ENCODE measurements around the gene EXOC4. TPM values are rescaled to one million over a fixed set of nuclear protein-coding genes. Genes with fewer than 3 reads are reported as not detected.
A peak's percentile ranks its signal among the peaks of the same experiment; 100 is the strongest.
"Not testable (repeated sequence)": the region's sequence is repeated elsewhere in the genome, so short reads cannot be mapped to it uniquely, and the experiment has no call there.

The EXOC4 gene
- polyA plus RNA-seq, 3 donors: 76.4 to 81.9 (median 78.9) TPM

- DNase-seq (ENCODE audit: low read depth in 3 of 3, low spot score in 2 of 3): no peak
Measured at GRCh38 chr7:133275008-133275407, 22.1 kb downstream of the EXOC4 start.

- no peak for DNase-seq (ENCODE audit: low read depth in 3 of 3, low spot score in 2 of 3)
Measured at GRCh38 chr7:133275446-133276095, 22.7 kb downstream of the EXOC4 start.

GRCh38 chr7:133278975-133279374 is 26.1 kb downstream of the EXOC4 start:
- not testable (repeated sequence) for DNase-seq (ENCODE audit: low read depth in 3 of 3, low spot score in 2 of 3)

- DNase-seq (ENCODE audit: low read depth in 3 of 3, low spot score in 2 of 3): no peak
Measured at GRCh38 chr7:133282094-133282493, 29.2 kb downstream of the EXOC4 start.

GRCh38 chr7:133284092-133284491 is 31.2 kb downstream of the EXOC4 start:
- DNase-seq (ENCODE audit: low read depth in 3 of 3, low spot score in 2 of 3): no peak

- DNase-seq (ENCODE audit: low read depth in 3 of 3, low spot score in 2 of 3): no peak
Measured at GRCh38 chr7:133288970-133289369, 36.1 kb downstream of the EXOC4 start.

- no peak for DNase-seq (ENCODE audit: low read depth in 3 of 3, low spot score in 2 of 3)
Measured at GRCh38 chr7:133290041-133290440, 37.2 kb downstream of the EXOC4 start.

GRCh38 chr7:133290676-133291333 is 37.9 kb downstream of the EXOC4 start:
- no peak for DNase-seq (ENCODE audit: low read depth in 3 of 3, low spot score in 2 of 3)

GRCh38 chr7:133292631-133293030 is 39.8 kb downstream of the EXOC4 start:
- no peak for DNase-seq (ENCODE audit: low read depth in 3 of 3, low spot score in 2 of 3)

GRCh38 chr7:133293384-133294160 is 40.7 kb downstream of the EXOC4 start:
- no peak for DNase-seq (ENCODE audit: low read depth in 3 of 3, low spot score in 2 of 3)

- no peak for DNase-seq (ENCODE audit: low read depth in 3 of 3, low spot score in 2 of 3)
Measured at GRCh38 chr7:133294234-133294633, 41.4 kb downstream of the EXOC4 start.

- DNase-seq (ENCODE audit: low read depth in 3 of 3, low spot score in 2 of 3): no peak
Measured at GRCh38 chr7:133295484-133295883, 42.6 kb downstream of the EXOC4 start.

- DNase-seq (ENCODE audit: low read depth in 3 of 3, low spot score in 2 of 3): no peak
Measured at GRCh38 chr7:133297093-133297492, 44.2 kb downstream of the EXOC4 start.

GRCh38 chr7:133298080-133298479 is 45.2 kb downstream of the EXOC4 start:
- DNase-seq (ENCODE audit: low read depth in 3 of 3, low spot score in 2 of 3): no peak

- DNase-seq (ENCODE audit: low read depth in 3 of 3, low spot score in 2 of 3): no peak
Measured at GRCh38 chr7:133299676-133300075, 46.8 kb downstream of the EXOC4 start.

GRCh38 chr7:133300088-133300487 is 47.2 kb downstream of the EXOC4 start:
- no peak for DNase-seq (ENCODE audit: low read depth in 3 of 3, low spot score in 2 of 3)

GRCh38 chr7:133300811-133301210 is 47.9 kb downstream of the EXOC4 start:
- DNase-seq (ENCODE audit: low read depth in 3 of 3, low spot score in 2 of 3): no peak

- peak in 1 of 3 donors; percentile 21 for DNase-seq (ENCODE audit: low read depth in 3 of 3, low spot score in 2 of 3)
Measured at GRCh38 chr7:133301444-133301843, 48.6 kb downstream of the EXOC4 start.

- no peak for DNase-seq (ENCODE audit: low read depth in 3 of 3, low spot score in 2 of 3)
Measured at GRCh38 chr7:133303372-133303771, 50.5 kb downstream of the EXOC4 start.

- DNase-seq (ENCODE audit: low read depth in 3 of 3, low spot score in 2 of 3): no peak
Measured at GRCh38 chr7:133303931-133304330, 51.1 kb downstream of the EXOC4 start.

- DNase-seq (ENCODE audit: low read depth in 3 of 3, low spot score in 2 of 3): no peak
Measured at GRCh38 chr7:133309333-133309732, 56.5 kb downstream of the EXOC4 start.
